ENCODE data around the gene NAMPT. TPM values are rescaled to one million over a fixed set of nuclear protein-coding genes. Genes with fewer than 3 reads are reported as not detected.
A peak's percentile ranks its signal among the peaks of the same experiment; 100 is the strongest.
"Not testable (repeated sequence)": the region's sequence is repeated elsewhere in the genome, so short reads cannot be mapped to it uniquely, and the experiment has no call there.

Gene NAMPT
- total RNA-seq: 145 TPM
- long read RNA-seq, full-length matches to known transcripts: 157 of 207 reads
- long read RNA-seq, partial matches to known transcripts: 10 of 207 reads
- long read RNA-seq, other reads (novel, unspliced or antisense): 40 of 207 reads

GRCh38 chr7:106284714-106285050, at the start of gene NAMPT:
Gene NAMPT (minus strand): TSS chr7:106284983. CDS start chr7:106284884, 99 bp downstream.
- ATAC-seq (ENCODE audit: poor library complexity) (no peak), DNase-seq (no peak)
- intact Hi-C loops (cut with DNase I): loop anchor here (5.0 to 10.0 kb wide), 4 partner anchors 70 to 180 kb away; no protein-coding TSS in a partner anchor

- ATAC-seq (ENCODE audit: poor library complexity) (no peak), DNase-seq (no peak)
- intact Hi-C loops (cut with DNase I): no loop called here
Observed at GRCh38 chr7:106332201-106332600, 47.4 kb upstream of the NAMPT start.

- DNase-seq: no peak
- intact Hi-C loops (cut with DNase I): no loop called here
- ATAC-seq (ENCODE audit: poor library complexity): no peak
Observed at GRCh38 chr7:106331441-106332175, 46.8 kb upstream of the NAMPT start.

- intact Hi-C loops (cut with DNase I): no loop called here
- DNase-seq (no peak), ATAC-seq (ENCODE audit: poor library complexity) (no peak)
Observed at GRCh38 chr7:106329971-106330733, 45.4 kb upstream of the NAMPT start.

GRCh38 chr7:106329408-106329807, 44.6 kb upstream of the NAMPT start:
- intact Hi-C loops (cut with DNase I): no loop called here
- DNase-seq: no peak

GRCh38 chr7:106327538-106328481, 43.0 kb upstream of the NAMPT start:
- intact Hi-C loops (cut with DNase I): no loop called here
- DNase-seq: no peak
- no peak for ATAC-seq (ENCODE audit: poor library complexity)

More at GRCh38 chr7:106329408-106329807, 44.6 kb upstream of the NAMPT start:
- ATAC-seq (ENCODE audit: poor library complexity): no peak

GRCh38 chr7:106326594-106327537, 42.1 kb upstream of the NAMPT start:
- no peak for ATAC-seq (ENCODE audit: poor library complexity)
- intact Hi-C loops (cut with DNase I): no loop called here
- no peak for DNase-seq

- intact Hi-C loops (cut with DNase I); ATAC-seq (ENCODE audit: poor library complexity); DNase-seq: not testable (repeated sequence)
Observed at GRCh38 chr7:106324509-106324908, 39.7 kb upstream of the NAMPT start.

- ATAC-seq (ENCODE audit: poor library complexity); DNase-seq; intact Hi-C loops (cut with DNase I): not testable (repeated sequence)
Observed at GRCh38 chr7:106320254-106320770, 35.5 kb upstream of the NAMPT start.

- DNase-seq: no peak
- intact Hi-C loops (cut with DNase I): loop anchor here (10.0 kb wide), 1 partner anchor 56 kb away; no protein-coding TSS in a partner anchor
- ATAC-seq (ENCODE audit: poor library complexity): no peak
Observed at GRCh38 chr7:106318482-106318881, 33.7 kb upstream of the NAMPT start.

- intact Hi-C loops (cut with DNase I): loop anchor here (10.0 kb wide), 1 partner anchor 57 kb away; no protein-coding TSS in a partner anchor
- no peak for DNase-seq
- ATAC-seq (ENCODE audit: poor library complexity): no peak
Observed at GRCh38 chr7:106317971-106318370, 33.2 kb upstream of the NAMPT start.

- no peak for DNase-seq
- no peak for ATAC-seq (ENCODE audit: poor library complexity)
- intact Hi-C loops (cut with DNase I): loop anchor here (10.0 kb wide), 1 partner anchor 58 kb away; no protein-coding TSS in a partner anchor
Observed at GRCh38 chr7:106316947-106317346, 32.2 kb upstream of the NAMPT start.

GRCh38 chr7:106314875-106315274, 30.1 kb upstream of the NAMPT start:
- no peak for DNase-seq

GRCh38 chr7:106313966-106314365, 29.2 kb upstream of the NAMPT start:
- ATAC-seq (ENCODE audit: poor library complexity) (peak; percentile 48), DNase-seq (no peak)
- intact Hi-C loops (cut with DNase I): loop anchor here (10.0 kb wide), 1 partner anchor 61 kb away; no protein-coding TSS in a partner anchor

More at GRCh38 chr7:106314875-106315274, 30.1 kb upstream of the NAMPT start:
- no peak for ATAC-seq (ENCODE audit: poor library complexity)
- intact Hi-C loops (cut with DNase I): loop anchor here (10.0 kb wide), 1 partner anchor 60 kb away; no protein-coding TSS in a partner anchor

- ATAC-seq (ENCODE audit: poor library complexity): no peak
Observed at GRCh38 chr7:106313456-106313901, 28.7 kb upstream of the NAMPT start.

GRCh38 chr7:106312906-106313305, 28.1 kb upstream of the NAMPT start:
- intact Hi-C loops (cut with DNase I): loop anchor here (10.0 kb wide), 1 partner anchor 62 kb away; no protein-coding TSS in a partner anchor
- no peak for ATAC-seq (ENCODE audit: poor library complexity)
- DNase-seq: no peak

More at GRCh38 chr7:106313456-106313901, 28.7 kb upstream of the NAMPT start:
- DNase-seq: no peak
- intact Hi-C loops (cut with DNase I): loop anchor here (10.0 kb wide), 1 partner anchor 61 kb away; no protein-coding TSS in a partner anchor

Measured in Right ventricle myocardium superior (tissue), 1 donor.